Lung (tissue), 12 donors: ENCODE measurements around the gene ATRNL1. TPM values are rescaled to one million over a fixed set of nuclear protein-coding genes. Genes with fewer than 3 reads are reported as not detected.

ENCODE experiments used
- ATAC-seq: fragments of 200-7000 bp; cut with Tn5 transposase; one replicate; pipeline ENCODE4 v1.9.1; 2020; ENCODE audit warnings: moderate number of reproducible peaks; ENCODE audit not compliant: insufficient read depth, low FRiP score
- DNase-seq, 3 donors: peaks; one replicate each; pipeline ENCODE4 v3.0.0-alpha.2; 2013 to 2017
- H3K27ac ChIP-seq, 2 donors: one replicate each; pipeline ENCODE4 v1.5.1; 2013; ENCODE audit warnings: mild to moderate bottlenecking in 2 of 2, moderate library complexity in 2 of 2, control low read depth in 1 of 2, inconsistent platforms in 1 of 2, low read depth in 1 of 2, low read length in 1 of 2
- H3K27me3 ChIP-seq, 3 donors: one replicate each; pipeline ENCODE4 v1.5.1; 2013; ENCODE audit warnings: low read length in 2 of 3; ENCODE audit not compliant: control insufficient read depth in 3 of 3, insufficient read depth in 3 of 3
- H3K36me3 ChIP-seq, 4 donors: one replicate each; pipeline ENCODE4 v1.5.1; 2013; ENCODE audit warnings: low read length in 4 of 4, mild to moderate bottlenecking in 1 of 4, moderate library complexity in 1 of 4; ENCODE audit not compliant: control insufficient read depth in 4 of 4, insufficient read depth in 4 of 4
- H3K4me1 ChIP-seq, 5 donors: one replicate each; pipeline ENCODE4 v1.5.1; 2013; ENCODE audit warnings: low read length in 5 of 5, mild to moderate bottlenecking in 2 of 5, moderate library complexity in 1 of 5; ENCODE audit not compliant: control insufficient read depth in 5 of 5, insufficient read depth in 5 of 5
- H3K4me3 ChIP-seq: one replicate; pipeline ENCODE4 v1.5.1; 2013; ENCODE audit warnings: mild to moderate bottlenecking, control low read depth, moderate library complexity
- H3K9ac ChIP-seq, 2 donors: one replicate each; pipeline ENCODE4 v1.5.1; 2013; ENCODE audit warnings: low read length in 2 of 2, control low read depth in 1 of 2; ENCODE audit not compliant: insufficient read depth in 1 of 2
- H3K9me3 ChIP-seq, 4 donors: one replicate each; pipeline ENCODE4 v1.5.1; 2013; ENCODE audit warnings: low read length in 3 of 4, mild to moderate bottlenecking in 1 of 4, moderate library complexity in 1 of 4; ENCODE audit not compliant: control insufficient read depth in 4 of 4, insufficient read depth in 3 of 4
- WGBS, 2 donors: extraction: QIAGEN DNeasy Blood & Tissue Kit; methylation state at CpG; one replicate each; pipeline ENCODE4 v1.1.7; 2013; 5-methylcytosine and 5-hydroxymethylcytosine counted together
- polyA plus RNA-seq, 2 donors: library from polyadenylated mRNA; stranded (reverse); fragments of 200-250 nt; gene quantifications; one replicate each; pipeline ENCODE4 v1.2.1, GENCODE V29; 2013
- total RNA-seq, 2 donors: library from RNA; depleted of rRNA in 1 of 2; stranded (reverse); fragments of >200 nt in 1 of 2; gene quantifications; one replicate each; pipeline ENCODE4 v1.2.1, GENCODE V29; 2014 to 2021
- TF ChIP-seq, protein P1 (sequence below): IDR thresholded peaks from 2 replicates; pipeline ENCODE4 v1.5.1; 2012; ENCODE audit warnings: mild to moderate bottlenecking; ENCODE audit errors: control extremely low read depth, extremely low read depth
- donor health status: control.
- donor health status: control.
- donor health status: Bipolar disorder and iron deficiency.
- donor health status: healthy.
- donor health status: DM: yes; HTN: yes; CAD: no.

The ATRNL1 gene
- total and polyA plus RNA-seq, 4 donors, result 0.05 to 11.1 (median 0.24) TPM

DNA sequence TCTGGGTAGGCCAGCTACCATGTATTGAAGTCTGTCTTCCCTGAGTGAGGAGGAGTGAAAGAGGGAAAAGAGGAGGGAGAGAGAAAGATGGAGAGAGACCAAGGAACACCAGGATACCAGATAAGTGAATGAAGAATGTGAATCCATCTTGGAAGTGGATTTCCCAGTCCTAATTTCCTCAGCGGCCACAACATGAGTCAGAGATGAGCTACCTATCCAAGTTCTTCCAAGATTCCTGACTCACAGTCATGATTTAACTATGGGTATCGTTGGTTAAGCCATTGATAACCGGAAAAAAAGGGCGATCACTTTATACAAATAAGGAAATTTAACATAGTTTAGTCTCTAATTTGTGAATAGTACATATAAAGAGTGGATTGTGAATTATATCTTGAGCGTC lies 561.8 kb downstream of the ATRNL1 start:
- WGBS, 2 donors, result 88 to 92% methylated on average over 5 of the region's 5 CpGs
- no peaks in the 10 kb centered on the region for H3K27me3 ChIP-seq
- no peak for ATAC-seq
- no peaks in the 10 kb centered on the region for H3K4me1 ChIP-seq
- no peaks in the 10 kb centered on the region for H3K9me3 ChIP-seq
- TF ChIP-seq, protein P1, sequence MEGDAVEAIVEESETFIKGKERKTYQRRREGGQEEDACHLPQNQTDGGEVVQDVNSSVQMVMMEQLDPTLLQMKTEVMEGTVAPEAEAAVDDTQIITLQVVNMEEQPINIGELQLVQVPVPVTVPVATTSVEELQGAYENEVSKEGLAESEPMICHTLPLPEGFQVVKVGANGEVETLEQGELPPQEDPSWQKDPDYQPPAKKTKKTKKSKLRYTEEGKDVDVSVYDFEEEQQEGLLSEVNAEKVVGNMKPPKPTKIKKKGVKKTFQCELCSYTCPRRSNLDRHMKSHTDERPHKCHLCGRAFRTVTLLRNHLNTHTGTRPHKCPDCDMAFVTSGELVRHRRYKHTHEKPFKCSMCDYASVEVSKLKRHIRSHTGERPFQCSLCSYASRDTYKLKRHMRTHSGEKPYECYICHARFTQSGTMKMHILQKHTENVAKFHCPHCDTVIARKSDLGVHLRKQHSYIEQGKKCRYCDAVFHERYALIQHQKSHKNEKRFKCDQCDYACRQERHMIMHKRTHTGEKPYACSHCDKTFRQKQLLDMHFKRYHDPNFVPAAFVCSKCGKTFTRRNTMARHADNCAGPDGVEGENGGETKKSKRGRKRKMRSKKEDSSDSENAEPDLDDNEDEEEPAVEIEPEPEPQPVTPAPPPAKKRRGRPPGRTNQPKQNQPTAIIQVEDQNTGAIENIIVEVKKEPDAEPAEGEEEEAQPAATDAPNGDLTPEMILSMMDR, result no peak
- H3K9ac ChIP-seq, result no peak overlapping the region
- H3K27ac ChIP-seq, result no peak overlapping the region
- H3K36me3 ChIP-seq, result no peaks in the 10 kb centered on the region
- H3K4me3 ChIP-seq, result no peak overlapping the region
- no peak for DNase-seq

DNA sequence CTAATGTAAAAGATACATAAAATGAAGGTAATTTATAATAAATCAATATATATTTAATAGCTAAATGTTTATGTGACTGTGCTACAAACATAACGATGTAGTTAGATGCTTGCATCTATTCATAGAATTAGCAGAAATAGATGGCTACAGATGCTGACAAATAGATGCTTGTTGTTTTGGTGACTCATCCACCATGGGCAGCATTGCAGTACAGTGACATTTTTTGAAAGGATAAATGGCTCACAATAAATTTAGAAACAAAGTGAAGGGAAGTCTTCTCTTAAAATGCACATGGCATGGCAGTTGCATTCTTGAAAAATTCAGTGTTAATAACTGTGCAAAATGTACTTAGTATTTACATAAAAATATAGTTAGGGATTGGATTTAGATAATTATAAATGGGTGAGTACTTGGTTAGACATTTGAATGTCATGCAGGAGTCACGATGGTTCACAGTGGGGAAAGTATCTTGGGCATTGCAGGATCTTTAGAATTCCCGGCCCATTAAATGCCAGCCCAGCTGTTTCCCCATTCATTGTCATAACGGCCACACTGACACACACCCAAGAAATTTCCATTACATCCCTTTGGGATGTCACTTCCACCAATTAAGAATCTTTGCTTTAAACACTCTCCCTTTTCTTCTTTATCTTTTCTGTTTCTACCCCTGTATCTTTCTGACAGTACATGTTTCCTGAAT lies 564.1 kb downstream of the ATRNL1 start:
- TF ChIP-seq, protein P1, result no peak
- Histone ChIP-seq H3K27ac (no peak overlapping the region), H3K4me1 (no peaks in the 10 kb centered on the region), H3K36me3 (no peaks in the 10 kb centered on the region), H3K27me3 (no peaks in the 10 kb centered on the region), H3K9ac (no peak overlapping the region), H3K4me3 (no peak overlapping the region), H3K9me3 (no peaks in the 10 kb centered on the region)
- DNase-seq, result no peak
- WGBS, 2 donors, result 65 to 68% methylated on average over 4 of the region's 4 CpGs
- no peak for ATAC-seq

DNA sequence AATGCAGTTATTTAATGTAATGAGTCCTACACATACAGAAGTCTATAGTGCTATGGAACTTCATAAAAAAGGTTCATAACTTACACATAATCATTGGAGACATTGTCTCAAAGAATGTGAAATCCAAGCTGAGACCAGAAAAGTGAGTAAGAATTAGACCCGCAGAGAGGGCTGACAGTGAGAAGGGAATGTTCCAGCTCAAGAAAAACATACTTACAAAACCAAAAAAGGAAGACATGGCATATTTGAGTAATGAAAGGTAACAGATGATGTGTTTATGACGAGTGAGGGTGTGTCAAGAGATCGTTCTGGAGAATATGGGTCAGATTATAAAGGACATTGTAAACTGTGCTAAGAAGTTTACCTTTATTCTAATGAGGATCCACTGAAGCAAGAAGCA lies 566.5 kb downstream of the ATRNL1 start:
- Histone ChIP-seq H3K27ac (no peak overlapping the region), H3K4me1 (no peaks in the 10 kb centered on the region), H3K9me3 (no peaks in the 10 kb centered on the region), H3K36me3 (no peaks in the 10 kb centered on the region), H3K27me3 (no peaks in the 10 kb centered on the region), H3K9ac (no peak overlapping the region), H3K4me3 (no peak overlapping the region)
- no peak for DNase-seq
- no peak for ATAC-seq
- TF ChIP-seq, protein P1, result no peak
- 65 to 71% methylated on average over 3 of the region's 3 CpGs for WGBS, 2 donors

DNA sequence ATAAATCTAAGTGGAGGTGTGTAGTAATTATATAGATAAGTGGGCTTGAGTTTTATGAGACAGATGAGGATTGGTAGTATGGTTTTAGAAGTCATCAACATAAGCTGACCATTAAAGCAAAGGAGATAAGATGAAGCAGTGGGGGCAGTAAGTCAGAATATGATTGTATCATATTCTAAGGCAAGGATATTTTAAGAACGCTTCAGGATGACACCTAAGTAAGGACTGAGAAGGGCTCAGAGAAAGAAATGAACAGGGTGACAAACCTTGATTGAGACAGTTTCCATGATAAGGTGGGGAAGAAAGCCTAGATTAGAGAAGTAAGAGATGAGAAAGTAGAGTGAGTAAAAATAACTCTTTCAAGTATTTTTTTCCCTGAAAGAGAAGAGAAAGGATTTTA lies 567.2 kb downstream of the ATRNL1 start:
- no peak for DNase-seq
- H3K9ac ChIP-seq, result no peak overlapping the region
- H3K27me3 ChIP-seq, result no peaks in the 10 kb centered on the region
- TF ChIP-seq, protein P1, result no peak
- H3K27ac ChIP-seq, result no peak overlapping the region
- no peaks in the 10 kb centered on the region for H3K4me1 ChIP-seq
- no peak for ATAC-seq
- H3K36me3 ChIP-seq, result no peaks in the 10 kb centered on the region
- H3K9me3 ChIP-seq, result no peaks in the 10 kb centered on the region
- WGBS, 2 donors, result 83 to 88% methylated on average over 1 of the region's 1 CpG
- no peak overlapping the region for H3K4me3 ChIP-seq
